Right lobe of liver (tissue), 6 donors: ENCODE results near the gene HECW1. TPM values are rescaled to one million over a fixed set of nuclear protein-coding genes. Genes with fewer than 3 reads are reported as not detected.

ENCODE experiments used
- ATAC-seq, 4 donors: fragments of 200-7000 bp; cut with Tn5 transposase; one replicate each; pipeline ENCODE4 v1.9.1; 2020; ENCODE audit warnings: mild to moderate bottlenecking in 4 of 4, moderate library complexity in 4 of 4
- DNase-seq, 3 donors: peaks; one replicate each; pipeline ENCODE4 v3.0.0-alpha.2; 2020
- H3K27ac ChIP-seq, 3 donors: fragments of 200-600 bp; one replicate each; pipeline ENCODE4 v1.8.0; 2022
- H3K27me3 ChIP-seq, 2 donors: fragments of 200-600 bp; one replicate each; pipeline ENCODE4 v1.8.0; 2022
- H3K36me3 ChIP-seq, 4 donors: fragments of 200-600 bp; sonication (generic) in 1 of 4; one replicate each; pipeline versions ENCODE4 v1.5.1 to v1.8.0; 2017 to 2022; ENCODE audit warnings: control low read depth in 1 of 4
- H3K4me1 ChIP-seq, 4 donors: fragments of 200-600 bp; sonication (generic) in 1 of 4; one replicate each; pipeline versions ENCODE4 v1.5.1 to v1.8.0; 2017 to 2022; ENCODE audit warnings: control low read depth in 1 of 4
- H3K4me3 ChIP-seq, 3 donors: fragments of 200-600 bp; one replicate each; pipeline ENCODE4 v1.8.0; 2022
- H3K9me3 ChIP-seq, 4 donors: fragments of 200-600 bp; sonication (generic) in 1 of 4; one replicate each; pipeline versions ENCODE4 v1.5.1 to v1.8.0; 2017 to 2022; ENCODE audit warnings: control low read depth in 1 of 4
- POLR2A ChIP-seq: fragments of 450-650 bp; IDR thresholded peaks from one replicate; pipeline ENCODE4 v1.6.1; 2017; ENCODE audit warnings: antibody characterized with exemption, mild to moderate bottlenecking
- WGBS: methylation state at CpG from one replicate; pipeline ENCODE4 v1.1.6; 2018; ENCODE audit warnings: low coverage, low lambda C conversion rate; ENCODE audit not compliant: insufficient coverage; ENCODE audit errors: missing lambda C conversion rate; 5-methylcytosine and 5-hydroxymethylcytosine counted together
- intact Hi-C, 2 donors: fragments of 100-400 bp; cut with DNase I; formaldehyde crosslinking; loops; one replicate each; pipeline versions ENCODE4 v1.11.2 to v1.14.1; 2022
- total RNA-seq, 6 experiments: library from RNA; depleted of rRNA in 2 of 6; stranded (reverse); fragments of >200 nt in 2 of 6; fragmentation: NEBNext Ultra II Directional in 3 of 6; extraction: Animal tissue kit (Norgen Biotek cat#: 25700) in 3 of 6; gene quantifications; one replicate each; pipeline versions ENCODE4 v1.1.0 to v1.2.4, GENCODE V29; 2016 to 2023
- TF ChIP-seq, protein P1 (sequence below), 4 donors: fragments of 200-600 bp in 3 of 4; fragments of 450-650 bp in 1 of 4; IDR thresholded peaks; one replicate each; pipeline versions ENCODE4 v1.5.1 to v1.8.0; 2016 to 2022; ENCODE audit warnings: antibody characterized with exemption in 4 of 4, mild to moderate bottlenecking in 2 of 4
- donor health status: DM: no; HTN: yes; CAD: no.
- donor health status: DM: no; HTN: no; CAD: no.
- donor health status: DM: no; HTN: no; CAD: no.
- donor health status: DM: no; HTN: yes; CAD: no.
- donor health status: DM: no; HTN: yes; CAD: no.

Gene HECW1
- total RNA-seq, 6 experiments from 2014 or later, result 0.02 to 0.87 (median 0.09) TPM; not detected in 1

DNA sequence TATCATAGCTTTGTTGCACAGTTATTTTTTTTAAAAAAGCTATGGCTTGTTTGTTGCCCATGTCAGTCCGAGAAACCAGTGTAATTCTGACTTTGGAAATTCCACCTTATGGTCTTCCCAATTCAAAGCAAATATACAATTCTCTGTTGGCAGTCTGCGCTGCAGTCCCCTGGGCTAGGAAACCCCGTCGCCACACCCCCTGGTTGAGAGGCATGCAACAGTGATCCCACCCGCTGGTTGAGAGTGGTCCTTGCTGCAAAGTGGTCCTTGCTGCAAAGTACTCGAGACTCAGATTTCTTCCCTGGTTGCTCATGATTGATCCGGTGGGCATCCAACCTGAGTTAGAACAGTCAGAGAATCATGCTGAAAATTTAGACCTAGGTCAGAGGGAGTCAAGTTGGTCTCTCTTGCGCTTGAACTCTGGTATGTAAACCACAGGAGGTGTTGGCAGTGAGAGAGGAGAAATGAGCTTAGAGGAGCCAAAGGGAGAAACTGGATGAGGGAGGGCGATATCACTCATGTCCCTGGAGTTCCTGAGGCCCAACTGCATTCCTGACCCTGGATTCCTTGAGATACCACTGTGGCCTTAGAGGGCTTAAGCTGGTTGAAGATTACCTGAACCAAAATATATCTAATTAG, 425.4 kb downstream of the HECW1 start:
- Histone ChIP-seq H3K4me3 (no peak overlapping the region), H3K27ac (no peak overlapping the region), H3K36me3 (no peaks in the 10 kb centered on the region), H3K27me3 (no peaks in the 10 kb centered on the region), H3K4me1 (no peaks in the 10 kb centered on the region), H3K9me3 (no peaks in the 10 kb centered on the region)
- DNase-seq (no peak), ATAC-seq (no peak)
- WGBS, result 91% methylated on average over 6 of the region's 9 CpGs
- TF ChIP-seq, protein P1, sequence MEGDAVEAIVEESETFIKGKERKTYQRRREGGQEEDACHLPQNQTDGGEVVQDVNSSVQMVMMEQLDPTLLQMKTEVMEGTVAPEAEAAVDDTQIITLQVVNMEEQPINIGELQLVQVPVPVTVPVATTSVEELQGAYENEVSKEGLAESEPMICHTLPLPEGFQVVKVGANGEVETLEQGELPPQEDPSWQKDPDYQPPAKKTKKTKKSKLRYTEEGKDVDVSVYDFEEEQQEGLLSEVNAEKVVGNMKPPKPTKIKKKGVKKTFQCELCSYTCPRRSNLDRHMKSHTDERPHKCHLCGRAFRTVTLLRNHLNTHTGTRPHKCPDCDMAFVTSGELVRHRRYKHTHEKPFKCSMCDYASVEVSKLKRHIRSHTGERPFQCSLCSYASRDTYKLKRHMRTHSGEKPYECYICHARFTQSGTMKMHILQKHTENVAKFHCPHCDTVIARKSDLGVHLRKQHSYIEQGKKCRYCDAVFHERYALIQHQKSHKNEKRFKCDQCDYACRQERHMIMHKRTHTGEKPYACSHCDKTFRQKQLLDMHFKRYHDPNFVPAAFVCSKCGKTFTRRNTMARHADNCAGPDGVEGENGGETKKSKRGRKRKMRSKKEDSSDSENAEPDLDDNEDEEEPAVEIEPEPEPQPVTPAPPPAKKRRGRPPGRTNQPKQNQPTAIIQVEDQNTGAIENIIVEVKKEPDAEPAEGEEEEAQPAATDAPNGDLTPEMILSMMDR (IDR thresholded peaks at IDR 0.05), result no peak
- TF ChIP-seq POLR2A, result no peak
- intact Hi-C loops, result no loop called here

DNA sequence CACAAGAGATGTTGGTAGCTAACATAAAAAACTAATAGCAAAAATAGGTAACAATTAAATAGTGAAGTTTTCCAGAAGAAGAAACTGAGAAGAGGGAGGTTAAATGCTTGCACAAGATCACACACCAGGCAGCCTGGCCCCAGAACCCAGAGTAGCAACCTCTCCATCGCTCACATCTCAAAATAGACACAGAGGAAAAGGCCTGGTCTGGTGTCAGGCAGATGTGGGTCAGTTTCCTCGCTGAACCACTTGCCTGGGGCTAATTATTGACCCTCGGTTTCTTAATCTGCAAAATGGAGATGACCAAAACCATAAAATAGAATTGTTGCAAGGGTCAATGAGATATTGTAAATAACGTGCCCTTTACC, 425.9 kb downstream of the HECW1 start:
- no peaks in the 10 kb centered on the region for H3K36me3 ChIP-seq
- peak in 2 of 4 donors; percentile 26 to 47 for ATAC-seq
- no peaks in the 10 kb centered on the region for H3K4me1 ChIP-seq
- intact Hi-C loops, result no loop called here
- TF ChIP-seq, protein P1 (IDR thresholded peaks at IDR 0.05), result no peak
- no peak for TF ChIP-seq POLR2A
- DNase-seq, result no peak
- H3K9me3 ChIP-seq, result no peaks in the 10 kb centered on the region
- no peaks in the 10 kb centered on the region for H3K27me3 ChIP-seq
- no peak overlapping the region for H3K27ac ChIP-seq
- H3K4me3 ChIP-seq, result no peak overlapping the region
- WGBS, result 31% methylated on average over 4 of the region's 4 CpGs

DNA sequence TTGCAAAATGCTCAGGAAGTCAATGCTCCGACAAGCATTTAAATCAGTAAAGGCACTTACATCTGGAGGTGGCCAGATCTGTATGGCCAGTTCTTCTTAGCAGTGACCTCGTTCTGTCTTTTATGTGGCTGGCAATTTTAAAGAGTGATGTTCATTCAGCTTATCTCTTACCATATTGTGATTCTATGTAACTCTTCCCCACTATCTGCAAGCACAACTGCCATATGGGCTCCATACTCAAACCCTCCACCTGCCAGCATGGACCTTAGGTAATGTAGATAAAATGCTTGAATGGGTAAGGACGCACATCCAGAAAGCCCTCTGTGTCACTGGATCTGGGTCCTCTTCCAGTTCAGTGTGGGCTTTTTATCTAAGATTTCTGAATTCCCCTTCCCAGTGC, 428.0 kb downstream of the HECW1 start:
- Histone ChIP-seq H3K27ac (no peak overlapping the region), H3K9me3 (no peaks in the 10 kb centered on the region), H3K4me1 (no peaks in the 10 kb centered on the region), H3K4me3 (no peak overlapping the region), H3K36me3 (no peaks in the 10 kb centered on the region), H3K27me3 (no peaks in the 10 kb centered on the region)
- DNase-seq, result no peak
- TF ChIP-seq, protein P1 (IDR thresholded peaks at IDR 0.05), result no peak
- TF ChIP-seq POLR2A, result no peak
- 91% methylated on average over 1 of the region's 3 CpGs for WGBS
- intact Hi-C loops, result no loop called here
- ATAC-seq, result no peak

DNA sequence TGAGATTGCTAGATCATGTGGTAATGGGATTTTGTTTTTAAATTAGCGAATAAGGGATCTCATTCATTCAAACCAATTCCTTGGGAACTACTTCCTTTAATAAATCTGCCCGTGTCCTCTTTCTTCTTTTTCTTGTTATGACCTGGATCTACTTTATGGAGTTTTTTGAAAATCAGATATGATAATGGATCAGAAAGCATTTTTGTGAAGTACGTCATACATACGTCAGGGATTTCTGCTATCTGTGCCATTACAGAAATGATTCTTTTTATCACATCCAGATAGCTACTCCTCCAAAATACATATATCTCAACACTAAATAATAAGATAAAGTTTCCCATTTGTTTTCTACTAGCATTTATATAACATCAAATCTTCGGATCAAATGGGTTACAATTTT, 430.3 kb downstream of the HECW1 start:
- Histone ChIP-seq H3K9me3 (no peaks in the 10 kb centered on the region), H3K4me1 (no peaks in the 10 kb centered on the region), H3K27me3 (no peaks in the 10 kb centered on the region), H3K36me3 (no peaks in the 10 kb centered on the region), H3K27ac (no peak overlapping the region), H3K4me3 (no peak overlapping the region)
- 74% methylated on average over 5 of the region's 5 CpGs for WGBS
- intact Hi-C loops, result no loop called here
- no peak for TF ChIP-seq POLR2A
- no peak for DNase-seq
- ATAC-seq, result no peak

DNA sequence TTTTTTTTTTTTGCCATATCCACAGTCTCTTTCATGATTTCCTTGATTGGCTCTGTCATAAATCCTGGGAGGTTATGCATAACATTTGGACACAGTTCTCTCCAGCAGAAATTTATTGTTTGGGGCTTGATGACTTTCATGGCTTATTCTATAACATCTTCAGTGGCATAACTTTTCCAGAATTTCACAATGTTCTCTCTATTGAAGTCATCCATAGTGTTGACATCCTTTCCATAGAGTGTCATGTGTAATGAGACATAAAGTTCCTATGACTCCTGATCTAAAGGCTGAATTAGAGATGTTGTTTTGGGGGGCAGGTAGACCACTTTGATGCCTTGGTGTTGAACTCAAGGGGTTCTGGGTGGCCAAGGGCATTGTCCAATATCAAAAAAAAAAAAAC, 433.8 kb downstream of the HECW1 start:
- no peak for DNase-seq
- intact Hi-C loops, result no loop called here
- H3K36me3 ChIP-seq, result no peaks in the 10 kb centered on the region
- no peak for ATAC-seq
- H3K9me3 ChIP-seq, result no peaks in the 10 kb centered on the region
- H3K27ac ChIP-seq, result no peak overlapping the region
- no peak for TF ChIP-seq POLR2A
- TF ChIP-seq, protein P1 (IDR thresholded peaks at IDR 0.05), result no peak
- H3K4me3 ChIP-seq, result no peak overlapping the region
- H3K27me3 ChIP-seq, result no peaks in the 10 kb centered on the region
- no peaks in the 10 kb centered on the region for H3K4me1 ChIP-seq
